Measurements from ENCODE around the gene CCR4.
"Not testable (repeated sequence)": the region's sequence is repeated elsewhere in the genome, so short reads cannot be mapped to it uniquely, and the experiment has no call there.

Gene CCR4

DNA sequence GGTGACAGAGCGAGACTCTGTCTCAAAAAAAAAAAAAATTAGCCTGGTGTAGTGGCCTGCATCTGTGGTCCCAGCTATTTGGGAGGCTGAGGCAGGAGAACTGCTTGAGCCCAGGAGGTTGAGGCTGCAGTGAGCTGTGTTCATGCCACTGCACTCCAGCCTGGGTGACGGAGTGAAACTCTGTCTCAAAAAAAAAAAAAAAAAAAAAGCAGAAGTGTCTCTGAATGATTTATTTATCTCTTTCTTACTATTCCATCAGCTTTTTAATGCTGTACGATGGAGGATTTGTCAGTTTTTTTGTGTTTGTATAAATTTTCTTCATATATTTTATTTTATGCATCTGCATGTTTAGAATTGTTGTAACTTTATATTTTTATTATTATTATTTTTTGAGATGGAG, 33.5 kb downstream of the CCR4 start:
- not testable (repeated sequence) for DNase-seq

DNA sequence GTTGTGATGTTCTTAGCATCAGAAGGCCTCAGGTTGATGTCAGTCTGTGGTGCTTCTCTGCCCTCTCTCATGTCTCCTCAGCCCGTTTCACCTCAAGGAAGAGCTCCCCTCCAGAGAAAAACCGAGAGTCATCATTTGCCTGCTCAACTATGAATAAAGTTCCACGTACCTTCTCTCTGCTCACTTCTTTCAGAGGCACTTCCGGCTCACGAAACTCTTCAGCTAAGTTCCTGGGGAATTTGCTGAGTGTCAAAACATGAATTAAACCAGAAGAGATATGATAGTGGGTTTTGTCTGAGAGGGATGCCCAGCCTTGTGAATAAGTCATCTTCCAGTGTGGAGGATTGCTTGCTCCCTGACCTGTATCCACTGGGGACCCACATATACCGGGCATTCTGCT, 37.7 kb downstream of the CCR4 start:
- DNase-seq: no peak

DNA sequence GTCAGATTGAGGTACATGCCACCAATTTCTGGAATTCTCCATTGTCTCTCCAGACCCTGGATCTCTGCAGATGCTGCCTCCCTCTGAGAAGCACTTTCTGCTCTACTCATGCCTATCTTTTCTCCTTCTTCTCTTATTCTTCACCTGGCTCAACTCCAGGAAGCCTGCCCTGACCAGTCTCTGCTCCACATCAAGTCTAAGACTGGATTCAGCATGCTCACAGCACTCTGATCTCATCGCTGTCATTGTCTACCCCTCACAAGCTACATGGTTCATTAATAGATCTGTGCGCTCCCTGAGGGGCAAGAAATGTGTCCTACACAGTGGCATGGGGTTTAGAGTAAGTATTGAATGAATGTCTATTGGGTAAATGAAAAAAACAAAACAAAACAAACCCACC, 38.7 kb downstream of the CCR4 start:
- no peak for DNase-seq

DNA sequence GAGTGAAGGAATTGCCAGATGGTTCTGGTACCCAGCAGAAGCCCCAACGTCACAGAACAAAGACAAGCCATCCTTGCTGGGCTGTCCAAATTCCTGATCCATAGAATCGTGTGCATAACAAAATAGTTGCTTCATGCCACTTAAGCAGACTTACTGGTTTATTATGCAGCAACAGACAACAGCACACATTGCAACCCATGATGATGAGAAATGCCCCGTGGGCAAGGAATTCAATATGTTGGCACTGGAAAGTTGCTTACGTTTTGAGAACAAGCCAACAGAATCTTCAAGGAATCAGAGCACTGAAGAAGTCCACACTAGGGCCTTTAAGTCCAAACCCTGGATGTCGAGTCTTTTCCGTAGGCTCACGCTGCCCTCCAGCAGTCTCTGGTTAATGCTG, 40.3 kb downstream of the CCR4 start:
- DNase-seq: no peak

DNA sequence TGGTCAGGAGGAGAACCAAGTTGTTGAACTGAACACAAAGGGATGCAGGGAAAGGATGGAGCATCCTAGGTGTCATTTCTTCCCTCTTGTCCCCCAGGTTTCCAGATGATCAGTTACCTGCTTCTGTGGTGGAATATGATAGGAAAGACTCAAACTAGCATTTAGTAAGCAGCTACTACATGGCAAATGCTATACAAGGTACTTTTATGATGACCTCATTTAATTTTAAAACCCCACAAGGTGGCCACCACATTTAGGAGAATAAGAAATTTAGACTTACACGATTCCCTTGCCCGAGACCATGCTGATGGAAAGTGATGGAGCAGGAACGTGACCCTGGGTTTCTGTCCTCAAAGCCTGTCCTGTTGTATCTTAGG, 40.9 kb downstream of the CCR4 start:
- DNase-seq: no peak

DNA sequence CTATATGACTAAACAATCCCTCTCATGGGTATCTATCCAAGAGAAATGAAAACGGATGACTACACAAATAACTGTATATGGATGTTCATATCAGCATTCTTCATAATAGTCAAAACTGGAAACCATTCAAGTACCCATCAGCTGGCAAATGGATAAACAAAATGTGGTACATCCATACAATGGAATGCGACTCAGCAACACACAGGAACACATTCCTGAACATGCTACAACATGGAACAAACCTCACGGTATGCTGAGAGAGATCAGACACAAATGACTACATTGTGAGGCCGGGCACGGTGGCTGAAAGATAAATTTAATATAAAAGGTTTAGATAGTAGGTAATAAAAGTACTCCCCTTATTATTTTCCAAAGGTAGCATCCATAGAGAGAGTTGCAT, 42.6 kb downstream of the CCR4 start:
- DNase-seq: no peak

DNA sequence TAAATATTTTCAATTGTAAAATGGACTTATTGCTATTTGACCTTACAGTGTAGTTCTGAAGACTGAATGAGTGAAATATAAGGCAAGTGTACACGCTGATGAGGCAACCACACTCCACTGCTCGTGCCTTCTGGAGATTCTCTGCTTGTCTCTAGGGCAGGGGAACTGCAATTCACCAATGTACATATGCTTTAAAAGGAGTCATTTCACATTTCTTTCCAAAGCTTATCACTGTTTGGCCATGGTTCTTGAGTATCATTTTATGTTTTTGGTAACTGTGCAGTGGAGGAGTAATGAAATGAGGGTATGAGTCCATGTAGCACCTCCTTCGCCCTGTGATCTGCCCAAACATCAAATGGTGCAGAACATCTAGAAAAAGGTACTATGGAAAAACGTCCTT, 43.7 kb downstream of the CCR4 start:
- no peak for DNase-seq

DNA sequence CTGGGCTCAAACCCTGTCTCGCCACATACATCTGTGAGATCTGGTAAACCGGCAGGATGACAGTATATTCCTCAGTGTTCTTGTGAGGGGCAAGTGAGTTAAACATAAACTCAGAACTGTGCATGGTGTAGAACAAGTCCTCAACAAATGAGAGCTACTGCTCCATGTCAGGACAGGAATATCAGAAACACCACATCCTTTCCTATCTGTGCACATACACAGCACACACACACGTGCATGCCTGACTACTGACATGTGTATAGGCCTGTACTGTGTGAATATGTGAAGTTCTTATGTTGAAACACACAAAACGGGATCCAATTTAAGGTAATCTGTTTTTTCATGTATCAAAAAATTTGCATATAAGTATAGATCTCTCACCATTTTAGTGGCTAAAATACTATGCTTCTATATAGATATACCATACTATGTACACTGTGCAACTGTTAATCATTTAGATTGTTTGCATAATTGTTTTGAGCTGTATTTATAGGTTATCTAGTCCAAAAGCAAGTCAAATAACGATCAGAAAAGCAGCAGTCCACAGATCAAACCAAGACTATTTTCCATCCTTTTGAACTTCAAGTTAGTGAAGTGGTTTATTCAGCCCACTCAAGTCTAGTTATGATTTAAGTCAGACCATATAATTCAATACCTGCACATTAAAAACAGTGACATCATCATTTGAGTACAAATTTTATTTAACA, 44.8 kb downstream of the CCR4 start:
- no peak for DNase-seq

DNA sequence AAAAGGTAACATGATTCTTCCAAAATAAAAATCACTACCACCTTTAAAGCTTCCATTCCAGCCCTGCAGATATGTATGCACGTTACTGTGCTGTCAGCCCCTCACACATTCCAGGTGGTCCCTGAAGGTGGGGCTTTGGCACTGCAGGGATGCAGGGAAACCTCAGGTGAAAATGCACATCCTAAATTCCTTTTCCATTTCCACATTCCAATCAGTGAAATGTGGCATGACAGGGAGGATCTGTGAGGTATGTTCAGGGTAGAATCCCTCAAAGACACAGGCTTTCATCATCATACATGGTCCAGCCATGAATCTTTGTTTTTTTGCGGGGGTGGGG, 45.3 kb downstream of the CCR4 start:
- DNase-seq: no peak

DNA sequence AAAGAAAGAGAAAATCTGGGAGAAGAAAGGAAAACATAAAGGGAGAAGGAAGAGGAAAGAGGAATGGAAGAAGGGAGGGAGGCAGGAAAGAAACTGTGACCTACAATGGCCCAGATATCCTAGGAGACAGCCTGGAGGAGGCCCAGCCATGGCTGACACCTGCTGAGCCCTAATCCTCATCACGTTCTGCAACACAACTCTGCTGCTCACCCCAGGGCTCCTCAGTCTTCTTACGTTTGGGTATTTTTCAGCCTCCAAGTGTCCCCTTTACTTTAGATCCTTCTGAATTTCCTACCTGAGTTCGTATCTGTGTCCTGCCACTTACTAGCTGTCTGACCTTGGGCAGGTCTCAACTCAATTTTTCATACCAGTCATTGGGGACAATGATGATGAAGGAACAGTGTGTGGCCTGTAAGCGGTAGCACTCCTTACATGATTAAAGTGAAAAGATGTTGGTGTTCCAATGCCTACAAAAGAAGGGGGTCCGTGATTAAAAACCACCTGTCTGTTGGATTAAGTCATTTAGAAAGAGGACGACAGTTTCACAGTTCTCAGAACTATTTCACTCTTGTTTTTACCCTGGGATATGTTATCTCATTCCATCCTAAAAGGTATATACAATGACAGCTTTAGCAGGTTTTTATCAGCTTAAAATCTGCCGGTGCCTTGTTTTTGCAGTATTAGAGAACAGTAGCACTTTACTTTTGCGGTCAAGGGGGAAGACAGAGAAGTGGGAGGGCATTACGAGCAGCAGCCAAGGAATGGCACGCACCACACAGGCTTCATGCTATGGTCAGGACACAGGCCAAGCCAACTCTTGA, 47.4 kb downstream of the CCR4 start:
- DNase-seq: no peak

DNA sequence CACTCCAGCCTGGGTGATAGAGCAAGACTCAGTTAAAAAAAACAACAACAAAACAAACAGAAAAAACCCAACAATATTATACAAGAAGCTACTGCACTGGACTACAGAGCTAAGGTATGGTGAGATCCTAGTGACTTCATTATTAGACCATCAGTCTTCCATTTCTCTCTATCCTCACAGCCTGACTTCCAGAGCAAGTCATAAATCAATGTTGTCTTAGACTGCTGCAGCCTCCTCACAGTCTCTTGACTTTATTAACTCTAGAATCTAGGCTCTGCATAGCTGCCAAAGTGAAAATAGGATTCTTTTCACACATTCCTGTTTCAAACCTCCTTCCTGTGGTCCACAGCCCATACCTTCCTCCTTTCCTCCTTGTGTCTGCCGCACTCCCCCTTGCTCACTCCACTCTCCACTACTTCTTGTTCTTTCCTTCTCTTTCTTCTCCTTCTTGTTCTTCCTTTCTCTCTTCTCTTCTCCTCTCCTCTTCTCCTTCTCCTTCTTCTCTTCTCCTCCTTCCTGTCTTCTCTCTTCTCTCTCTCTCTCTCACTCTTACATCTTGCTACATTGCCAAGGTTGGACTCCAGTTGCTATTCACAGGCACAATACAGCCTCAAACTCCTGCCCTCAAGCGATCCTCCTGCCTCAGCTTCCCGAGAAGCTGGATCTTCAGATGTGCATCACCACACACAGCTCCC, 49.4 kb downstream of the CCR4 start:
- no peak for DNase-seq

DNA sequence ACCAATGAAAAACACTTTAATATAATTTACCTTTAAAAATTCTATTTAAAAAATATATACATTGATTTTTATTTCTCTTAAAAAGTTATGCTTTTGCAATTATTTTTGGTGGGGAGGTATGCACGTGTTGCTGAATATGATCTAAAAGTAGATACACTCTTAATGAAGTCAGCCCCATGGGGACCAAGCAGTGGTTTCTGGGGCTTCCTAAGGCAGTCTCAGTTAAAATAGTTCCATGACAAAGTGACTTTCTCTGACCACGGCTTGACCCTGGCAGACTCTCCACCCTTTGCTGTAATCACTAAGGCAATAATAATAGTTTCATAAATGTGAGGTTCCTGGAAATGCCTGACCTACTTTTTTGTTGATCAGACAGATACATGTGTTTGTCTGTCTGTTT, 50.4 kb downstream of the CCR4 start:
- DNase-seq: no peak

DNA sequence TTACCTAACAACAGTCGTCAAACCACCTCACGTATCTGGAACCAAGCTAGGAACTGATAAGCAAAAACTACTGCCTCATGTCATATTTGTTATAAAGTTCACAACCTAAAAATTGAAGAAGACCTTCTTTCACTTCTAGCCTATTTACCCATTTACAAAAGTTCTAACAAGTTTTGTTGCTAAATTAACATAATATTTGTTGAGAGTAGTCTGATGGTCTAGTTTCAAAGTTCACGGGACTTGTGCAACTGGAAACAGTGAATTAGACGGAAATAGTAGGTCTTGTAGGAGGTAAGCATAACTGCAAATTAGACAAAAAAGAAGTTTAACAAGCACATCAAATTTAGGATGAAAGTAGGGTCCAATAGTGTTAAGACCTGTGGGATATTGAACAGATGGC, 51.9 kb downstream of the CCR4 start:
- DNase-seq: no peak

DNA sequence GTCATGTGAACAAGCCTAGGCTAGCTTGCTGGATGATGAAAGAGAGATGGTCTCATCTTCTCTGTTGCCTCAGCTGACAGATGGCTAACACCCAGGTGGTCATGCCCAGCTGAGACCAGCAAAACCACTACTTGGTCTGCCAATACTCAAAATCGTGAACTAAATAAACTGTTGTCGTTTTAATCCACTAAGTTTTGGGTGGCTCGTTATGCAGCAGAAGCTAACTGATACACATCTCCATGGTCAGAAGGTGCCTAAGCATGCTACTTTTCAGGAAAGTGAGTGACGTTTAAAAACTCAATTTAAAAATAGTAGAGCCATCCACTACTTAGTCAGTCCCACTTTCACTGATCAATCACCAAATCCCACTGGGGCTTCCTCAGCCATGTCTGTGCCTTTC, 52.8 kb downstream of the CCR4 start:
- no peak for DNase-seq

DNA sequence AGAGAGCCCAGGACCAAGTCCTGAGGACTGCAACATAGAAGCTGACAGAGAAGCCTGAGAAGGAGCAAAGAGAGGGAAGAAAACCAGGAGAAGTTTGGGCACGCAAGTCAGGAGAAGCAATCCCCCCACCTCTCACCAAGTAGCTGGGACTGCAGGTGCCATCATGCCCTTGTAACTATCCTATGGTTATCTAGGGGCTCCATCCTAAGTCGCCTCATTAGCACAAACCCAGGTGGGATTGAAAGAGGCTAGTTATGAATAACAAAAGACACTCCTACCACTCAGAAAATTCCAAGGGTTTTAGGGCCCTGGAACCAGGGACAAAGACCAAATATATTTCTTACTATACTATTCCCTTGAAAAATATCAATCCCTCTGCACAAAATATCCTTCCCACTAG, 53.5 kb downstream of the CCR4 start:
- DNase-seq: no peak
